Muscle of arm (tissue), 12 donors: ENCODE data around the gene ZNF71. TPM values are rescaled to one million over a fixed set of nuclear protein-coding genes. Genes with fewer than 3 reads are reported as not detected.

ENCODE experiments used
- DNase-seq: peaks from one replicate; pipeline ENCODE4 v3.0.0-alpha.2; 2013
- polyA plus RNA-seq, 12 donors: library from polyadenylated mRNA; unstranded; fragments of 120-200 nt; gene quantifications; one replicate each; pipeline ENCODE4 v1.2.1, GENCODE V29; 2013; ENCODE audit not compliant: insufficient read length in 12 of 12

Gene ZNF71
- polyA plus RNA-seq, 12 donors, result 5.8 to 8.8 (median 7.1) TPM; not detected in 1

DNA sequence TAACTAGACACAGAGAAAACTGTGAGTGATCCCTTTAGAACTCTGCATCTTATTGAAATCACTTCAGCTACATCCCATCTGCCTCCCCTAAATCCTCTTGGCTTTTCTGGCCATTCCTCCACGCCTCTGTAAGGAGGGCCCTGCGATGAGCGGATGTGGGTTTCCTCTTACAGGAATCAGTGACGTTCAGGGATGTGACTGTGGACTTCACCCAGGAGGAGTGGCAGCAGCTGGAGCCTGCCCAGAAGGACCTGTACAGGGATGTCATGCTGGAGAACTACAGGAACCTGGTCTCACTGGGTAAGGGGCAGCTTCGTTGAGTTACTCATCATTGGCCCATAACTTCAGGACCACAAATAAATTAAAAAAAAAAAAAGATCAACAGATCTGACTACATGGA is 18.5 kb downstream of the ZNF71 start:
- DNase-seq, result no peak

DNA sequence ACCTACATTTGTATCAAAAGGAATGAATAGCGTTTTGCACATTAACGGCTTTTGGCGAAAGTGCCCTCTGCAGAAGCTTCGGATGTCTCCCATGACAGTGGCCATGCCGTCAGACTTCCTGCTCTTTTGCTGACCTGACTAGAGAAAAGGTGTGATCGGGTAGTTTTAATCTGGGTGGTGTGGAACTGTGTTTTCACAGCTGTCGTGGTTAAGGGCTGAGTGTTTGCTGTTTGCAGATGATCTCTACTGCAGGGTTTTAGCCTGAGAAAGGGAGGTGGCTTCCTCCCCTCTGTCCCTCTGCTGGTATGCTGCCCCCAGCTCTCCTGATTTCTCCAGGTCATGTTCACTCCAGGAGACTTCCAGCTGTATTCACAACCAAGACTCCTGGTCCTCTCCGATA is 22.4 kb downstream of the ZNF71 start:
- no peak for DNase-seq

GRCh38 chr19:56619121-56619520 is 24.0 kb downstream of the ZNF71 start:
- DNase-seq, result no peak

GRCh38 chr19:56622374-56622773 is 27.3 kb downstream of the ZNF71 start:
- DNase-seq, result no peak

GRCh38 chr19:56623006-56623405 is 27.9 kb downstream of the ZNF71 start:
- DNase-seq, result no peak

DNA sequence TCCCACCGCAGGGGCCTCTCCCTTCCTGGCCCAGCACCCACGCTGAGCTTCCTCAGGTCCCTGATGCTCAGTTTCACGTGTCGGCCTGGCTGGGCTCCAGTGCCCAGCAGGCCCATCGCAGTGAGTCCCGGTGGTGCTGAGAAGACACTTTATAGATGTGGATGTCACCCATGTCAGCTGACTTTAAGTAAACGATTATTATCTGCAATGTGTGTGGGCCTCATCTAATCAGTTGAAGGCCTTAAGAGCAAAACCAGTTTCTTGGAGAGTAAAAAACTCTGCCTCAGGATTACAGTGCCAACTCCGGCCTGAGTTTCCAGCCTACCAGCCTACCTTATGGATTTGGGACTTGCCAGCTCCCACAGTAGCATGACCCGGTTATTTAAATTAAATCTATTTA is 30.6 kb downstream of the ZNF71 start:
- DNase-seq, result no peak

DNA sequence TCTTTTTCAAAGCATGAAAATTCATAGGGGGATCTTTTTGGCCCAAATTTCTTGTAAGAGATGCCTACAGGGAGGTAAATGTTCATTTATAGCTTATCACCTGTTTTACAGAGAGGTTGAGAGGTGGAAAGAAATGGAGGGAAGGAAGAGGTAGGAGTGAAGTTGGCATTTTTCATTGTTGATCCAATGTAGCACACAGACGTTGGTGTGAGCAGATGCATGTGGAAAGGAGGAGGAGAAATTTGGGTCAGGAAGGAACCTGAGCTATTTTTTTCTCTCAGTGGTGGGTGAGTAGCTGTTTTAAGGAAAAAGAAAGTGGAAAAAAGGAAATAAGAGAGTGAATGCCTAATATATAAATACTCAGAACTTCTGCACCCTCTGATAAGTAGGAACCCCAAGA is 37.9 kb downstream of the ZNF71 start:
- DNase-seq, result no peak

GRCh38 chr19:56637976-56638555 is 43.0 kb downstream of the ZNF71 start:
- DNase-seq, result peak; percentile 84

DNA sequence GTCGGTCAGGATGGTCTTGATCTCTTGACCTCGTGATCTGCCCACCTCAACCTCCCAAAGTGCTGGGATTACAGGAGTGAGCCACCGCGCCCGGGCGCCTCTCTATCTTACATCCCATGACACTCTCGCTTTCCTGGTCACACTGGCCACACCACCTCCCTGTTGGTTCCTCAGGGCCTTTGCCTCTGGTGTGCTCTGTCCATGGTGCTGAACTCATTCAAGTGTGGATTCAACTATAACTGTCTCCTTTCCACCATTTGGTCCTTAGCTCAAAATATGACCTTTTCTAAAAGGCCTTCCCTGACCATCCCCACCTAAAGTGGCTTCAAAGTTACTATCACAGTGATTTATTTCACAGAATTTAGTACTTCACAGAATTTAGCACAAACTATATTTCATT is 44.1 kb downstream of the ZNF71 start:
- peak; percentile 9 for DNase-seq

DNA sequence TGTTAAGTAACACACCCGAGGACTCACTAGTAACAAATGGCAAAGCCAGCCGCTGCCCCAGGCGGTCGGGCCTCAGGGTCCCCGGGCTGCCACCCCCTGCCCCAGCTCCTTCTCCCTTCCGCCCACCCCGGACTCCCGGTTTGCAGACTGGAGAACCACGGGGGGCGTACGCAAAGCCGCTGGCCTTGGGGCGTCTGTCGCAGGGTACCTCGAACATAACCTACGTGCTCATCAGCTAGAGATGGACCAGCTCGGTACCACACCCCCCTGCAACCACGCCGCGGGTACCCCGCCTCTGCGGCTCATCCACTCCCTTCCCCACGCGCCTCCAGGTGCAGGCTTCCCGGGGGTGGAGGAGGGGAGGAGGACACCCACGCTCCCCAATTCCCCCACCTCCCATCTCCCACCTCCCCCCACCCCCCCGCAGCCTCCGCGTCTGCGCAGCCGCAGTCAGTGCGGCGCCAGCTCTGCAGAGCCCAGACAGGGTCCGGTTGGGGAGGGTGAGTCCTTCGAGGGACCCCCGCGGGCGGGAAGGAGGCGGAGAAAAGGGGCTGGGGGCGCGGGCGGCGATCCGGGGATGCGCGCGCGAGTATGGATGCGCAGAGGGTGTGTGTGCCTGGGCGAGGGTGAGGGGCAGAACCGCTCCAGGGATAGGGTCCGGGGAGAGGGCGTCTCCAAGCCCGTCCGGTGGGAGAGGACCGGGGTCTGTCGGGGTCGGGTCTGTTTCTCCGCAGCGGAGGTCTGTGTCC is 47.8 kb downstream of the ZNF71 start, which contains the start of gene SMIM17:
SMIM17 (plus strand) TSS at position 449 of the 749 bp plus-strand sequence. CDS start 2,509 bp downstream, outside the sequence.
- DNase-seq, result no peak

GRCh38 chr19:56643460-56643955 is 48.4 kb downstream of the ZNF71 start:
- no peak for DNase-seq

- DNase-seq, result no peak
Measured at GRCh38 chr19:56654151-56654550, 59.0 kb downstream of the ZNF71 start.

DNA sequence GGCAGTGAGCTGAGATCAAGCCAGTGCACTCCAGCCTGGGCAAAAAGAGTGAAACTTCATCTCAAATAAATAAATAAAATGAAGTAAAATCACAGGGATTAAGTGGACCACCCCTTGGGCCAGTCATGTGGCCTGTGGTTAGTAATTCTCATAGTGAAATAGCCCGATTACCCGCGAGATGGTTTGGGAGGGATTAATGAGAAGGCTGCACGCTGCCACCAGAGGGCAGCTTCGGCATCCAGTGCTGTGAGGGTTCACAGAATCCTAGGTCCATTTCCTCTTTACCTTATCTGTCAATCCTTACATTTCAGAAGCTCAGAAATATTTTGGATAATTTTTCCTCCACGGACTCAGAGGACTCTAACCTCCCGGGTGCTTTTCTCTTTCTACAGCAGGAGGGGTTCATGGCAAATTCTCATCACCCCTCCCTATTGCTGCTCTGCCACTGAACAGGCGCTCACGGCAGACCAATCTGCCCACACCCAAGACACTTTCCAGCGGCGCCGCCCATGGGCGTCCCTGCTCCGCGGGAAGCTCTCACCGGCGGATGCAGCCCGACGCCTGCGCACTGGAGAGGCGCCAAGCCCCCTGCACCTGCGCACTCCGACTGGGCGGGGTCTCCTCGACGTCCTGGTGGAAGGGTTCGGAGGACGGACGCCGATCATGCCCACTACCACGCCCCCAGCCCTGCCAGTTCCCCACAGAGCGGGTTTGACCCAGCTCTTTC is 65.4 kb downstream of the ZNF71 start:
- no peak for DNase-seq

DNA sequence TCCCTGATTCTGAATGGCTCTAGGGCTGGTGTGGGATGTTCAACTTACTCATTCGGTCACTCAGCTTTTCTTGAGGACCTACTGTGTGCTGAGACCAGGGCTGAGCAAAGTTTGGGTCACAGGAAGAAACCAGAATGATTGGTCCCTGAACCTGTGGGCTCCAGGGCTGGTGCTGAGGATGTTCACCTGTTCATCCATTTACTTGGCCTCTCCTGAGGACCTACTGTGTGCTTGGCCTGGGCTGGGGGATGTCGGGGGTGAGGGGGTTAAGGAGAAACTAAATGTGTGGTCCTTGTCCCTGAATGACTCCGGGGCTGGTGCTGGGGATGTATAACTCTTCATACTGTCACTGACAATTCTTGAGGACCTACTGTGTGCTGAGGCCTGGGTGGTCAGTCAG is 66.1 kb downstream of the ZNF71 start:
- DNase-seq, result no peak

GRCh38 chr19:56663931-56664500 is 68.9 kb downstream of the ZNF71 start:
- no peak for DNase-seq

DNA sequence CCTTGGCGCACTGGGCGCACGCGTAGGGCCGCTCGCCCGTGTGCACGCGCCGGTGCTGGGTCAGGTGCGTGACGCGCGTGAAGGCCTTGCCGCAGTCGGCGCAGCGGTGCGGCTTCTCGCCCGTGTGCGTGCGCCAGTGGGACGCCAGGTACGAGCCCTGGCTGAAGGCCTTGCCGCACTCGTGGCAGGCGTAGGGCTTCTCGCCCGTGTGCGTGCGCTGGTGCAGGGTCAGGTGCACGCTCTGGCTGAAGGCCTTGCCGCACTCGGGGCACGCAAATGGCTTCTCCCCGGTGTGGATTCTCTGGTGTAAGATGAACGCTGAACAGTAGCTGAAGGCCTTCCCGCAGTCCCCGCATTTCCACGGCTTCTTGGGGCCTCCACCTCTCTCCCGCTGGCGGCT is 69.4 kb downstream of the ZNF71 start:
- DNase-seq, result no peak

- DNase-seq, result no peak
Measured at GRCh38 chr19:56667311-56667870, 72.3 kb downstream of the ZNF71 start.

DNA sequence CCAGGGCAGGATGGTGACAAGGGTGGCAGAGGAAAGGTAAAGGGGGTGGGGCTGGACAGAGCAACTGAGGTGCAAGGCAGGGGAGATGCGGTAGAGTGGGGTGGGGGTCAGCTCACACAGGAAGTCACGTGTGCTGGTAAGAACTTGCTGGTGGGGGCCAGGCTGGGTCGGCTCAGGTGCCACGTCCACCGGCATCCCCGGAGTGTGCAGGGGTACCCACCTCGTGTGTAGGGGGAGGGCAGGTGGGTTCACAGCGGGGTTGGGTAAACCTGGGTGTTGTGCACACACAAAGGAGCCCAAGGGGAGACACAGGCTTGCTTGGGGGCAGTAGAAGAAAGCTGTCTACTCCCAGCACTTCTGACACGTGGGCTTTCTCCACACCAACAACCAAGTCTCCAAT is 73.6 kb downstream of the ZNF71 start:
- DNase-seq, result no peak

DNA sequence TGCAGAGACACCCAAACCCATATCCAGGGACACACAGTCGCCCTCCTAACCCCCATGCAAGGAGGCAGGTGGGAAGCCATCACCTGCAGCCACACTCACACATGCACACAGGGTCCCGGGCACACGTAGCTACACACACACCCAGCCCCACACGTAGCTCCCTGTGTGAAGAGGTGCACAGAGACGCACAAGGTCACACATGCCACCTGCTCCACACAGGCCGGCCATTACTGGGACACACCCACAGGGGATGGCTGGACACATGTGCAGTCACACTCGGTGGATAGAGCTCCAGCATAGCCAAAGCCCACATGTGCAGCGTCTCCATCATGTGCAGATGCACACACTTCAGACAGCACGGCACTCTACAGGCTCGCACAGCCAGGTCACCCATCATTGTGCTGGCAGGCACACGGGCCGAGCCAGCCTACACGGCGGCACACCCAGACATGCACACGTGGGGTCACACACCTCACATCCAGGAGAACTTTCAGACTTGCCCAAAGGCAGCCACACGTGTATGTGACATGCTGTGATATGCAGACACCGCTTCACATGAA is 75.4 kb downstream of the ZNF71 start:
- no peak for DNase-seq

DNA sequence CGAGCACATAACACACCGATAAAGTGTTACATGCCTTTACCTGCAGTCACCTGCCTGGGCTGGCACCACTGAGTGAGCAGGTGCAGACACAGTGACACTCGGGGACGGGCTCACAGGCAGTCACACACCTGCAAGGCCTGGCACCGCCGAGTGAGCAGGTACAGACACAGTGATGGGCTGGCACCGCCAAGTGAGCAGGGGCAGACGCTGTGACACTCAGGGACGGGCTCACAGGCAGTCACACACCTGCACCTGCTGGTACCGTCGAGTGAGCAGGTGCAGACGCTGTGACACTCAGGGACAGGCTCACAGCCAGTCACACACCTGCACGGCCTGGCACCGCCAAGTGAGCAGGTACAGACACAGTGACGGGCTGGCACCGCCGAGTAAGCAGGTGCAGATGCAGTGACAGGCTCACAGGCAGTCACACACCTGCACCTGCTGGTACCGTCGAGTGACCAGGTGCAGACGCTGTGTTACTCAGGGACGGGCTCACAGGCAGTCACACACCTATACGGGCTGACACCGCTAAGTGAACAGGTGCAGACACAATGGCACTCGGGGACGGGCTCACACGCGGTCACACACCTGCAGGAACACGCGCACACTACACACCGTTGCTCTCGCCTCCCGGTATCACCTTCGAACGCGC is 76.0 kb downstream of the ZNF71 start:
- DNase-seq, result no peak

- peak; percentile 94 for DNase-seq
Measured at GRCh38 chr19:56671613-56671994, 76.5 kb downstream of the ZNF71 start, which contains the start of gene ZNF835. TSS of gene ZNF835 (minus strand) at chr19:56671757. CDS start at chr19:56665198, 6,559 bp downstream.
